Left ventricle myocardium inferior (tissue), 1 donor: ENCODE measurements around the gene EYA2. TPM values are rescaled to one million over a fixed set of nuclear protein-coding genes. Genes with fewer than 3 reads are reported as not detected.
"Not testable (repeated sequence)": the region's sequence is repeated elsewhere in the genome, so short reads cannot be mapped to it uniquely, and the experiment has no call there.

ENCODE experiments used
- DNase-seq: peaks from one replicate; pipeline ENCODE4 v3.0.0-alpha.2; 2020
- H3K27ac ChIP-seq: fragments of 200-600 bp; replicated peaks from 2 replicates; pipeline ENCODE4 v1.8.0; 2021
- H3K27me3 ChIP-seq: fragments of 200-600 bp; 2 replicates; pipeline ENCODE4 v1.8.0; 2021; ENCODE audit warnings: low read depth
- H3K36me3 ChIP-seq: fragments of 200-600 bp; 2 replicates; pipeline ENCODE4 v1.8.0; 2021
- H3K4me1 ChIP-seq: fragments of 200-600 bp; 2 replicates; pipeline ENCODE4 v1.8.0; 2021
- H3K4me3 ChIP-seq: fragments of 200-600 bp; 2 replicates; pipeline ENCODE4 v1.8.0; 2021; ENCODE audit warnings: mild to moderate bottlenecking, moderate library complexity
- H3K9me3 ChIP-seq: fragments of 200-600 bp; replicated peaks from 2 replicates; pipeline ENCODE4 v1.8.0; 2021
- intact Hi-C: fragments of 100-400 bp; cut with micrococcal nuclease; formaldehyde crosslinking; loops from one replicate; pipeline ENCODE4 v1.11.0; 2022
- total RNA-seq: library from RNA; stranded (reverse); fragmentation: NEBNext Ultra II Directional; extraction: Animal tissue kit (Norgen Biotek cat#: 25700); gene quantifications from one replicate; pipeline ENCODE4 v1.2.1, GENCODE V29; 2021
- TF ChIP-seq, protein P1 (sequence below): fragments of 200-600 bp; IDR thresholded peaks from 2 replicates; pipeline ENCODE4 v1.8.0; 2021; ENCODE audit warnings: antibody characterized with exemption, mild to moderate bottlenecking, borderline replicate concordance
- donor health status: DM: no; HTN: yes; CAD: no; lungs with severe emphysema.

EYA2 gene
- total RNA-seq, 1 donor from 2014 or later, result 0.63 TPM

DNA sequence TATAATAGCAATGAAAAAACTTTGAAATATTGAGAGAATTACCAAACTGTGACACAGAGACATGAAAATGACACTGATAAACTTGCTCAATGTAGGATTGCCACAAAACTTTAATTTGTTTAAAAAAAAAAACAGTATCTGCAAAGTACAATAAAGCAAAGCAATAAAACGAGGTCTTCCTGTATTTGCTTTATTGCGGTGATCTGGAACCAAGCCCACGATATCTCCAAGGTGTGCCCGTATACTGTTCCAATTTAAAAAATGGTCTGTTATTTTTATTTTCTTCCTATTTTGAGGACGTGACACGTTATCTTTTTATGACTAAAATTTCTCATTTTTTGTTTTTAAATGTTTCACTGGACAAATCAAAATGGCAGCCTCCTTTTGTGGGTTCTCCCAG lies 25.5 kb downstream of the EYA2 start:
- Histone ChIP-seq H3K4me1 (no peaks in the 10 kb centered on the region), H3K27me3 (peaks cover 43% of the 10 kb centered on the region), H3K36me3 (no peaks in the 10 kb centered on the region), H3K4me3 (no peak overlapping the region), H3K9me3 (peaks cover 16% of the 10 kb centered on the region), H3K27ac (no peak overlapping the region)
- TF ChIP-seq, protein P1, sequence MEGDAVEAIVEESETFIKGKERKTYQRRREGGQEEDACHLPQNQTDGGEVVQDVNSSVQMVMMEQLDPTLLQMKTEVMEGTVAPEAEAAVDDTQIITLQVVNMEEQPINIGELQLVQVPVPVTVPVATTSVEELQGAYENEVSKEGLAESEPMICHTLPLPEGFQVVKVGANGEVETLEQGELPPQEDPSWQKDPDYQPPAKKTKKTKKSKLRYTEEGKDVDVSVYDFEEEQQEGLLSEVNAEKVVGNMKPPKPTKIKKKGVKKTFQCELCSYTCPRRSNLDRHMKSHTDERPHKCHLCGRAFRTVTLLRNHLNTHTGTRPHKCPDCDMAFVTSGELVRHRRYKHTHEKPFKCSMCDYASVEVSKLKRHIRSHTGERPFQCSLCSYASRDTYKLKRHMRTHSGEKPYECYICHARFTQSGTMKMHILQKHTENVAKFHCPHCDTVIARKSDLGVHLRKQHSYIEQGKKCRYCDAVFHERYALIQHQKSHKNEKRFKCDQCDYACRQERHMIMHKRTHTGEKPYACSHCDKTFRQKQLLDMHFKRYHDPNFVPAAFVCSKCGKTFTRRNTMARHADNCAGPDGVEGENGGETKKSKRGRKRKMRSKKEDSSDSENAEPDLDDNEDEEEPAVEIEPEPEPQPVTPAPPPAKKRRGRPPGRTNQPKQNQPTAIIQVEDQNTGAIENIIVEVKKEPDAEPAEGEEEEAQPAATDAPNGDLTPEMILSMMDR, result no peak
- no peak for DNase-seq
- intact Hi-C loops, result no loop called here

DNA sequence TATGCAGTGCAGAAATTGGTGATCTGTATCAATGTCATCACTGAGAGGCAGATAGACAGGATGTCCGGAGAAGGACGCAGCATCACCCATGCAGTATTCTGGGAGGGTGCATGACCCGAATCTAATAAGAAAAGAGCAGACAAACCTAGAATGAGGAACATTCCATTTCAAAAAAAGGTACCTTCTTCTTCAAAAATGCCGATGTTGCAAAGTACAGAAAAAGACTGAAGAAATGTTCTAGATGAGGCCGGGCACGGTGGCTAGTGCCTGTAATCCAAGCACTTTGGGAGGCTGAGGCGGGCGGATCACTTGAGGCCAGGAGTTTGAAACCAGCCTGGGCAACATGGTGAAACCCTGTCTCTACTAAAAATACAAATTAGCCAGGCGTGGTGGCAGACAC lies 28.2 kb downstream of the EYA2 start:
- H3K36me3 ChIP-seq, intact Hi-C loops, H3K27ac ChIP-seq, H3K4me3 ChIP-seq, DNase-seq, H3K4me1 ChIP-seq: not testable (repeated sequence)
- Histone ChIP-seq H3K9me3 (peaks cover 16% of the 10 kb centered on the region), H3K27me3 (peaks cover 27% of the 10 kb centered on the region)

DNA sequence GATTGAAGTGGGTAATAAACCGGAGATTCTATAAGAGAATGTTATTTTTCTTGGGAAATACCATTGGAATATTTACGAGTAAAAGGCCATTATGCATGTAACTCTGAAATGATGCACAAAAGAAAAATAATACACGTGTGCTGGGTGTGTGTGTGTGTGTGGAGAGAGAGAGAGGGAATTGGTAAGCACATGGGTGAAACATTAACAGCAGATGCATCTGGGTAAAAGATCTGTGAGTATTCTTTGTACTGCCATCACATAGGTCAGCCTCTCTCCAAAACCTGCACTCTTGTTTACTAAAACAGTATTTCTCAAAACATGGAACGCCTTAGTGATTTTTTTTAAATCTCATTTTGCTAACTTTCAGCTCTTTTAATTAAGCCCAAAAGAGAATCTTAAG lies 28.9 kb downstream of the EYA2 start:
- Histone ChIP-seq H3K9me3 (peaks cover 15% of the 10 kb centered on the region), H3K4me3 (no peak overlapping the region), H3K36me3 (no peaks in the 10 kb centered on the region), H3K27ac (no peak overlapping the region), H3K4me1 (no peaks in the 10 kb centered on the region), H3K27me3 (peaks cover 30% of the 10 kb centered on the region)
- TF ChIP-seq, protein P1, result no peak
- intact Hi-C loops, result no loop called here
- DNase-seq, result no peak

DNA sequence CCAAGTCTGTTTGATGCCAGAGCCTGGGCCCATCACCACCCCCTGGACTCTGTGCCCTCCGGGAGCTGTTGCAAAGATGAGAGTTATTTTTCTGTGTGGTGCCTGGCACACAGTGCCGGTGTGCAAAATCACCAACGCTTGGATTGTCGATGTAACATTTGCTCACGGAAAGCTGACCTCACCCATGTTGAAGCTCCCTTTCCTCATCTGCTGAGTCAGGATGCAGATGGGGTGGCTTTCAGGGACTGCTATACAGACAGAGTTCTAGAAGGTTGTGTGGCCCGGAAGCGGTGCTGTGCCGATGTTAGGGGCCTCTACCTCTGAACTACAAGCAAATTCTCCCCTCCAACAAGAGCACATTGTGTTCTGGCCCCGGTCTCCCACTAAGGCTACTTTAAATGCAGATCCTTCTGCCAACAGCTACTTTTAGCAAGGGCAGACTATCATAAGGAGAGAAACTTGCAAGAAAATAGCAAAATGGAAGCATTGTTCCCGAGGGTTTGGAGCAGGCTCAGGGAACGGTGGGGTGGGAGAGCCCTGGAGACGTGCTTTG lies 34.0 kb downstream of the EYA2 start:
- H3K9me3 ChIP-seq, result no peaks in the 10 kb centered on the region
- peaks cover 34% of the 10 kb centered on the region for H3K27me3 ChIP-seq
- intact Hi-C loops, result no loop called here
- H3K4me1 ChIP-seq, result peaks cover 16% of the 10 kb centered on the region
- no peaks in the 10 kb centered on the region for H3K36me3 ChIP-seq
- TF ChIP-seq, protein P1, result no peak
- no peak for DNase-seq
- no peak overlapping the region for H3K4me3 ChIP-seq
- no peak overlapping the region for H3K27ac ChIP-seq

DNA sequence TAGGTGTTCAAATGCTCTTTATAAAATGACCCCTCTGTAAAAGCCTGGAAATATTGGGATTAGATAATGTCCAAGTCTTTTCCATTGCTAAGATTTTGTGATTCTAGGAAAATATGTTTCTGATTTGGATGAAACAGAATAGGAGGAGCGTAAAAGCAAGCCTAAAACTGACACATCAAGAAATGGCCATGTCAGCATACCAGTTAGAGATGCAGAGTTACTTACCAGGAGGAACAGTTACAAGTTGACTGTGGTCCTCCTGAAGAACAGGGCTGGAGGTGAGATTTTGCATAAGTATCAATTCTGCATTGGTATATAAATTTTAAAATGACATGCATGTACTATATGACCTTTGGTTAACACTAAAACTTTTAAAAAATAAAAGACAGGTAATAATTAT lies 35.3 kb downstream of the EYA2 start:
- no peaks in the 10 kb centered on the region for H3K36me3 ChIP-seq
- intact Hi-C loops, result no loop called here
- no peak overlapping the region for H3K4me3 ChIP-seq
- H3K4me1 ChIP-seq, result peaks cover 16% of the 10 kb centered on the region
- H3K9me3 ChIP-seq, result no peaks in the 10 kb centered on the region
- no peak overlapping the region for H3K27ac ChIP-seq
- DNase-seq, result no peak
- peaks cover 45% of the 10 kb centered on the region for H3K27me3 ChIP-seq
- TF ChIP-seq, protein P1, result no peak

DNA sequence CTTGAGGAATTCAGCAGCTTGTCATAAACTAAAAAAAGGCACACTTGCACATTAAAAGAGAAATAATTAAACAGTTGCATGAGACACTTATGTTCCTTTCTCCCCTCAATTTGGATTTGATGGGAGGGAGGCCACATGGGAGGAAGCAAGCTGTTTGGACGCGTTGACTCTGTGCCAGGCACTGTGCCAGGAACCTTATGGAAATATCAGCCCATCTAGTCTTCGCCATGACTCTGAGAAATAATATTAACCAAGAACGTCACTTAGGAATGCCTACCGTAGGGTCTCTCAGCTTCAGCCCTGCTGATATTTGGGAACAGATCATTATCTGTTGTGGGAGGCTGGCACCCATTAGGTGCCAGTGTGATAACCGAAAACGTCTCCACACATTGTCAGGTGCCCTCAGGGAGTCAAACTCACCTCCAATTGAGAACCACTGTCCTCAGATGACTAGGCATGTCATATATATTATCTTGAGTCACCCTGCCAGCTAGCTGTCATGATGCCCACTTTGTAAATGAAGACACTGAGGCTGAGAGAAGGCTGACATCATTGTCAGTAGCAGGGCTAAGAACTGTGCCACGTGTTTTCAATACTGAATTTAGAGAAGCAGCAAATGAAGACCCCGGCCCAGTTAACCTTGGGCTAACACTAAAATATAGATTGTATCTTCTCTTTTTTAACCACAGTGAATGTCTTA lies 36.1 kb downstream of the EYA2 start:
- no peaks in the 10 kb centered on the region for H3K36me3 ChIP-seq
- peaks cover 52% of the 10 kb centered on the region for H3K27me3 ChIP-seq
- H3K4me3 ChIP-seq, result no peak overlapping the region
- intact Hi-C loops, result no loop called here
- TF ChIP-seq, protein P1, result no peak
- DNase-seq, result no peak
- H3K9me3 ChIP-seq, result no peaks in the 10 kb centered on the region
- H3K27ac ChIP-seq, result no peak overlapping the region
- peaks cover 16% of the 10 kb centered on the region for H3K4me1 ChIP-seq
